Prostate gland (tissue), 2 donors: ENCODE results near the gene KIF5C.

Source experiments
- POLR2A ChIP-seq: fragments of 450-650 bp; IDR thresholded peaks from one replicate; pipeline ENCODE4 v1.6.1; 2016; ENCODE audit warnings: antibody characterized with exemption, mild to moderate bottlenecking
- POLR2AphosphoS5 ChIP-seq: sonication (generic); formaldehyde crosslinking; IDR thresholded peaks from one replicate; pipeline ENCODE4 v1.6.1; 2017; ENCODE audit warnings: antibody characterized with exemption
- TF ChIP-seq, protein P1 (sequence below), 4 experiments: fragments of 200-600 bp in 2 of 4; fragments of 450-650 bp in 2 of 4; sonication (generic) in 2 of 4; IDR thresholded peaks; 1 replicate in 3 of 4; 2 replicates in 1 of 4; pipeline ENCODE4 v1.5.1; 2016 to 2019; ENCODE audit warnings: antibody characterized with exemption in 4 of 4, mild to moderate bottlenecking in 2 of 4, moderate library complexity in 2 of 4

DNA sequence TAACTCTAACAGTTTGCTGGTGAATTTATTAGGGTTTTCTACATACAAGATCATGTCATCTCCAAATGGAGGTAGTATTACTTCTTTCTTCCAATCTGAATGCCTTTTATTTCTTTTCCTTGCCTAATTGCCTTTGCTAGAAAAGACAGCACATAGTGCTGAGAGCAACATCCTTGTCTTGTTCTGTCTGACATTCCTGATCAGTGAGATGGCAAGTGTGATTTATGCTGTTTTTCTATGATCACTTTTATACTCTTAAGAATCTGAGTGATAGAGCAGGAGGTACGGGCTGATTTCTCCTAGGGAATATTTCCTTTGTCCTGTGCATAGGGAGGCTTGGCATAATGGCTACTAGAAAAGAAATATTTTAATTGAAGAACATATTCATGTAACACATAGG, 180.7 kb downstream of the KIF5C start:
- TF ChIP-seq, protein P1, sequence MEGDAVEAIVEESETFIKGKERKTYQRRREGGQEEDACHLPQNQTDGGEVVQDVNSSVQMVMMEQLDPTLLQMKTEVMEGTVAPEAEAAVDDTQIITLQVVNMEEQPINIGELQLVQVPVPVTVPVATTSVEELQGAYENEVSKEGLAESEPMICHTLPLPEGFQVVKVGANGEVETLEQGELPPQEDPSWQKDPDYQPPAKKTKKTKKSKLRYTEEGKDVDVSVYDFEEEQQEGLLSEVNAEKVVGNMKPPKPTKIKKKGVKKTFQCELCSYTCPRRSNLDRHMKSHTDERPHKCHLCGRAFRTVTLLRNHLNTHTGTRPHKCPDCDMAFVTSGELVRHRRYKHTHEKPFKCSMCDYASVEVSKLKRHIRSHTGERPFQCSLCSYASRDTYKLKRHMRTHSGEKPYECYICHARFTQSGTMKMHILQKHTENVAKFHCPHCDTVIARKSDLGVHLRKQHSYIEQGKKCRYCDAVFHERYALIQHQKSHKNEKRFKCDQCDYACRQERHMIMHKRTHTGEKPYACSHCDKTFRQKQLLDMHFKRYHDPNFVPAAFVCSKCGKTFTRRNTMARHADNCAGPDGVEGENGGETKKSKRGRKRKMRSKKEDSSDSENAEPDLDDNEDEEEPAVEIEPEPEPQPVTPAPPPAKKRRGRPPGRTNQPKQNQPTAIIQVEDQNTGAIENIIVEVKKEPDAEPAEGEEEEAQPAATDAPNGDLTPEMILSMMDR (IDR thresholded peaks at IDR 0.05) = no peak
- TF ChIP-seq POLR2A (no peak), POLR2AphosphoS5 (no peak)
